Gastroesophageal sphincter (tissue), 4 donors: ENCODE results near the gene PGBD5. TPM values are rescaled to one million over a fixed set of nuclear protein-coding genes. Genes with fewer than 3 reads are reported as not detected.

Experiments
- ATAC-seq: fragments of 150-250 bp; one replicate; pipeline ENCODE4 v1.9.1; 2016; ENCODE audit warnings: mild to moderate bottlenecking, moderate library complexity
- H3K27ac ChIP-seq, 4 donors: fragments of 200-600 bp; sonication (generic) in 3 of 4; 1 replicate in 3 of 4; 2 replicates in 1 of 4; pipeline ENCODE4 v1.5.1; 2016 to 2019
- H3K27me3 ChIP-seq: fragments of 200-600 bp; sonication (generic); one replicate; pipeline ENCODE4 v1.5.1; 2019
- H3K36me3 ChIP-seq, 2 donors: fragments of 200-600 bp; sonication (generic); one replicate each; pipeline ENCODE4 v1.5.1; 2019; ENCODE audit warnings: control low read depth in 1 of 2
- H3K4me1 ChIP-seq, 3 donors: fragments of 200-600 bp; sonication (generic); 1 replicate in 2 of 3; 2 replicates in 1 of 3; pipeline ENCODE4 v1.5.1; 2016 to 2019; ENCODE audit warnings: control low read depth in 2 of 3
- H3K4me3 ChIP-seq, 2 donors: fragments of 200-600 bp; sonication (generic); one replicate each; pipeline ENCODE4 v1.5.1; 2019; ENCODE audit warnings: mild to moderate bottlenecking in 1 of 2, moderate library complexity in 1 of 2
- H3K9me3 ChIP-seq, 3 donors: fragments of 200-600 bp; sonication (generic); one replicate each; pipeline ENCODE4 v1.5.1; 2017 to 2019; ENCODE audit warnings: control low read depth in 2 of 3
- CTCF ChIP-seq, 4 experiments: fragments of 200-600 bp in 2 of 4; fragments of 450-650 bp in 2 of 4; sonication (generic) in 1 of 4; IDR thresholded peaks; one replicate each; pipeline ENCODE4 v1.5.1; 2017 to 2019; ENCODE audit warnings: antibody characterized with exemption in 4 of 4, mild to moderate bottlenecking in 2 of 4, moderate library complexity in 2 of 4
- EP300 ChIP-seq: sonication (generic); formaldehyde crosslinking; IDR thresholded peaks from one replicate; pipeline ENCODE4 v1.6.1; 2017; ENCODE audit warnings: antibody characterized with exemption, mild to moderate bottlenecking
- POLR2A ChIP-seq, 2 donors: fragments of 450-650 bp; IDR thresholded peaks; one replicate each; pipeline ENCODE4 v1.6.1; 2017; ENCODE audit warnings: antibody characterized with exemption in 2 of 2, mild to moderate bottlenecking in 2 of 2, moderate library complexity in 1 of 2
- POLR2AphosphoS5 ChIP-seq: sonication (generic); formaldehyde crosslinking; IDR thresholded peaks from one replicate; pipeline ENCODE4 v1.6.1; 2017; ENCODE audit warnings: antibody characterized with exemption
- WGBS, 2 donors: methylation state at CpG; one replicate each; pipeline ENCODE4 v1.1.5; 2018; ENCODE audit warnings: low coverage in 1 of 2; 5-methylcytosine and 5-hydroxymethylcytosine counted together
- total RNA-seq, 4 donors: library from RNA; depleted of rRNA; stranded (reverse); fragments of >200 nt; gene quantifications; one replicate each; pipeline ENCODE4 v1.1.0, GENCODE V29; 2016

The PGBD5 gene
- total RNA-seq, 4 donors from 2014 or later = 0.15 to 1.1 (median 0.33) TPM

- Histone ChIP-seq H3K9me3 (peaks cover 0 to 12% (median 0%) of the 10 kb centered on the region in 3 donors), H3K4me3 (no peak overlapping the region), H3K4me1 (no peaks in the 10 kb centered on the region), H3K27ac (no peak overlapping the region), H3K27me3 (peaks cover 28% of the 10 kb centered on the region), H3K36me3 (no peaks in the 10 kb centered on the region)
- 90% methylated on average over 2 of the region's 2 CpGs; no CpG with 5 or more reads in 1 of the 2 donors for WGBS, 2 donors
- TF ChIP-seq POLR2A (IDR thresholded peaks at IDR 0.05) = no peak
- TF ChIP-seq EP300 = no peak
- TF ChIP-seq CTCF (IDR thresholded peaks at IDR 0.05) = no peak
- no peak for TF ChIP-seq POLR2AphosphoS5
- no peak for ATAC-seq
These were observed 35.8 kb downstream of the PGBD5 start for GRCh38 chr1:230390371-230390770.

- 82 to 95% methylated on average over 2 to 6 of the region's 12 CpGs for WGBS, 2 donors
- ATAC-seq = no peak
- H3K9me3 ChIP-seq = peaks cover 0 to 8% (median 0%) of the 10 kb centered on the region in 3 donors
- TF ChIP-seq CTCF (IDR thresholded peaks at IDR 0.05) (no peak), POLR2A (IDR thresholded peaks at IDR 0.05) (no peak), POLR2AphosphoS5 (no peak), EP300 (no peak)
- H3K4me1 ChIP-seq = no peaks in the 10 kb centered on the region
- peaks cover 22% of the 10 kb centered on the region for H3K27me3 ChIP-seq
- no peak overlapping the region for H3K27ac ChIP-seq
- H3K4me3 ChIP-seq = no peak overlapping the region
- no peaks in the 10 kb centered on the region for H3K36me3 ChIP-seq
These were observed 38.3 kb downstream of the PGBD5 start for GRCh38 chr1:230387876-230388275.

- ATAC-seq = no peak
These were observed 38.8 kb downstream of the PGBD5 start for GRCh38 chr1:230387296-230387695.

GRCh38 chr1:230386637-230387262 lies 39.4 kb downstream of the PGBD5 start:
- no peak overlapping the region for H3K4me3 ChIP-seq
- no peaks in the 10 kb centered on the region for H3K36me3 ChIP-seq
- TF ChIP-seq POLR2AphosphoS5 (no peak), POLR2A (IDR thresholded peaks at IDR 0.05) (no peak), CTCF (IDR thresholded peaks at IDR 0.05) (no peak), EP300 (no peak)
- 44 to 54% methylated on average over 5 to 6 of the region's 6 CpGs for WGBS, 2 donors
- ATAC-seq = no peak
- H3K27me3 ChIP-seq = peaks cover 15% of the 10 kb centered on the region
- no peaks in the 10 kb centered on the region for H3K9me3 ChIP-seq
- no peaks in the 10 kb centered on the region for H3K4me1 ChIP-seq
- no peak overlapping the region for H3K27ac ChIP-seq

More at GRCh38 chr1:230387296-230387695, 38.8 kb downstream of the PGBD5 start:
- Histone ChIP-seq H3K4me3 (no peak overlapping the region), H3K27me3 (peaks cover 18% of the 10 kb centered on the region), H3K36me3 (no peaks in the 10 kb centered on the region), H3K9me3 (peaks cover 0 to 3% (median 0%) of the 10 kb centered on the region in 3 donors), H3K27ac (no peak overlapping the region), H3K4me1 (no peaks in the 10 kb centered on the region)
- TF ChIP-seq EP300 = no peak
- no peak for TF ChIP-seq POLR2A (IDR thresholded peaks at IDR 0.05)
- no peak for TF ChIP-seq CTCF (IDR thresholded peaks at IDR 0.05)
- 100% methylated on average over 1 of the region's 2 CpGs for WGBS, 2 donors

GRCh38 chr1:230385930-230386329 lies 40.2 kb downstream of the PGBD5 start:
- TF ChIP-seq POLR2A (IDR thresholded peaks at IDR 0.05) = no peak
- TF ChIP-seq POLR2AphosphoS5 = no peak
- no peak for TF ChIP-seq CTCF (IDR thresholded peaks at IDR 0.05)
- TF ChIP-seq EP300 = no peak
- no peak for ATAC-seq
- WGBS, 2 donors = 80 to 83% methylated on average over 1 of the region's 4 CpGs
- no peaks in the 10 kb centered on the region for H3K9me3 ChIP-seq
- H3K4me3 ChIP-seq = no peak overlapping the region
- no peaks in the 10 kb centered on the region for H3K36me3 ChIP-seq
- no peak overlapping the region for H3K27ac ChIP-seq
- no peaks in the 10 kb centered on the region for H3K4me1 ChIP-seq
- H3K27me3 ChIP-seq = peaks cover 6% of the 10 kb centered on the region
